Stimulated activated naive B cell treated with anti-CD40 and anti-IgM and Interleukin-4, amounts not matched to agents 10 μg/mL and 1 μg/mL and 100 μg/mL, for 72 hours (primary cell): ENCODE results near the gene ZNF70.

Source experiments
- ATAC-seq, 2 donors: fragments of 150-1000 bp; cut with Tn5 transposase; replicated peaks; 2 replicates each; pipeline ENCODE4 v1.10.0; 2021; ENCODE audit warnings: moderate library complexity in 1 of 2
- DNase-seq: peaks from one replicate; pipeline ENCODE4 v3.0.0; 2021
- H3K27ac Mint-ChIP-seq: one replicate; pipeline ENCODE4 v1.8.0; 2022; ENCODE audit warnings: mild to moderate bottlenecking, mixed read lengths
- H3K27me3 Mint-ChIP-seq, 2 donors: one replicate each; pipeline ENCODE4 v1.8.0; 2022; ENCODE audit warnings: mixed read lengths in 2 of 2
- H3K36me3 Mint-ChIP-seq, 2 donors: one replicate each; pipeline ENCODE4 v1.8.0; 2022; ENCODE audit warnings: mixed read lengths in 2 of 2, mild to moderate bottlenecking in 1 of 2
- H3K4me1 Mint-ChIP-seq, 2 donors: one replicate each; pipeline ENCODE4 v1.8.0; 2022; ENCODE audit warnings: mixed read lengths in 2 of 2, mild to moderate bottlenecking in 1 of 2
- H3K4me3 Mint-ChIP-seq, 2 donors: one replicate each; pipeline ENCODE4 v1.8.0; 2022; ENCODE audit warnings: mild to moderate bottlenecking in 2 of 2, mixed read lengths in 2 of 2, moderate library complexity in 1 of 2
- H3K9me3 Mint-ChIP-seq, 2 donors: one replicate each; pipeline ENCODE4 v1.8.0; 2022; ENCODE audit warnings: mixed read lengths in 2 of 2, mild to moderate bottlenecking in 1 of 2

Gene ZNF70

DNA sequence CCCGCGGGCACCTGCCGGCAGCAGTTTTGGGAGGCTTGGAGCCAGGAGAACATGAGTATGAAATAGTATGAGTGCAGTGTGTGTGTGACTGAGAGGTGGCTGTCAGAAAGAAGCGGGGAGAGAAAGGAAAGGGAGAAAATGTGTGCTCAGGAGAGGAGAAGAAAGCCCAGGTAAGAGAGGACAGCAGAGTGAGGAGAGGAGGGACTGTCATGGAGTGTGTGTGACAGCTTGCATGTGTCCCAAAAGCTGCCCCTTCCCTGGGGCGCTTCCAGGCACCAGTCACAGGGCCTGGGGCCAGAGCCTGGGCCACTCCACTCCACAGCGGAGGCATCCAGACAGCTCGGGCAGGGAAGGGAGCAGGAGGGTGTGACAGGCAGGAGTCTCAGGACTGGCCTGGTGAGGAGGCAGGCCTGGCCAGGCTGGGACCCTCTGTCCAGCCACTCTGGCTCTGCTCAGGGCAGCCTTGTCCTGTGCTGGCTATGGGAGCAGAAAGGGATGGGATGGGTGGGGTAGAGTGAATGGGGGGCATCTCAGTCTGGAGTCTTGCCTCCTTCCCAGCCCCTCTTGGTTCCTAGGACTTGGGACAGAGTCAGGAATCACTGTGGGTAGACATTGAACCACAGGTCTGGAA, 22.7 kb upstream of the ZNF70 start:
- no peak for DNase-seq
- Mint-ChIP-seq H3K36me3 (no peaks in the 10 kb centered on the region), H3K9me3 (no peaks in the 10 kb centered on the region), H3K27me3 (no peaks in the 10 kb centered on the region), H3K27ac (no peak overlapping the region), H3K4me3 (peak overlapping the region; percentile 81 to 82), H3K4me1 (peaks cover 32 to 57% of the 10 kb centered on the region in 2 donors)
- ATAC-seq = no peak

DNA sequence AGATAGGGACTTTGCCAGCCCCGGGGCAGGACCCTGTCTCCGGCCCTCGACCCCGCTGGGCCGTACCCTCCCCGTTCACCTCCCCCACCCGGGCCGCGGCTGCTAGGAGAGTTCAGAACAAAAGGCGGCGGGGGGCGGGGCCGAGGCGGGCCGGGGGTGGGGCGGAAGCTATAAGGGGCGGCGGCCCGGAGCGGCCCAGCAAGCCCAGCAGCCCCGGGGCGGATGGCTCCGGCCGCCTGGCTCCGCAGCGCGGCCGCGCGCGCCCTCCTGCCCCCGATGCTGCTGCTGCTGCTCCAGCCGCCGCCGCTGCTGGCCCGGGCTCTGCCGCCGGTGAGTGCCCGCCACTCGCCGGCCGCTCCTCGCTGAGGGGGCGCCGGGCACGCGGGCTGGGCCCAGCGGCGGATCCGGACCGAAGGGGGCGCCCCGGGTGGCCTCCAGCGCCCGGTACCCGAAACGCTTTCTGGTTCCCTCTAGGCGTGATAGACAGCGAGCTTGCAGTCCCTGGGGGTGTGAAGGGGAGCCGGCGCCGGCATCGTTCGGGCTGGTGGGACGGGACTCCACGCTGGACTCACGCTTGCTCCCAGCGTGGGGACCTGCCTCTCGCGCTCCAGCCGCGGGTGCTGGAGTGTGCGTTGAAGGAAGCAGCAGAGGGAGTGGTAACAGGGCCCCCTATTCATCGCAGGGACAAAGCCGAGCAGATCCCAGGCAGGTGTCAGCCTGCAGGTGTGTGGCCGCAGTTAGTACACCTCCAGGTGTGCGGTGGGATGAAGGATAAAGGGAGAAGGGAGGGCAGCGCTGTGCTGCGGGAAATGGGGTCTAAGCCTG, 21.9 kb upstream of the ZNF70 start, which contains the start of gene MMP11:
TSS of gene MMP11 (plus strand) at position 201 of the 825 bp plus-strand sequence. CDS start at position 223, 22 bp downstream.
- H3K27ac Mint-ChIP-seq = peak within 1 kb of the TSS; percentile 79
- H3K9me3 Mint-ChIP-seq = no peaks in the 10 kb centered on the region
- peak; percentile 47 to 59 for ATAC-seq
- H3K4me1 Mint-ChIP-seq = peaks cover 33 to 64% of the 10 kb centered on the region in 2 donors
- no peaks in the 10 kb centered on the region for H3K36me3 Mint-ChIP-seq
- peak; percentile 39 for DNase-seq
- H3K4me3 Mint-ChIP-seq = peak within 1 kb of the TSS; percentile 81 to 82
- H3K27me3 Mint-ChIP-seq = no peaks in the 10 kb centered on the region

DNA sequence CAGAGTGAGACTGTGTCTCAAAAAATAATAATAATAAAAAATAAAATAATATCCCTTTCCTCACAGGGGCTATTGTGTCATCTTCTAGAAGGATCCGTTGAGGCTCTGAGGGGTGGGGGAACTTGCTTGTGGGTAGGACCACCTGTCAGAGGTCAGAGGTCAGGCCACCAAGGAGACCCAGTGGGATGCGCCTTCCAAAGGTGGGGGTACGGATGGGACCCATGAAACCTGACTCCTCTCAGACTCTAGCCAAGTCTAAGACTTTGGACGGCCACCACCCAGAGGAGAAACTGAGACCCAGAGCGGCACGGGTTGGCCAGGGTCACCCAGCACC, 21.4 kb upstream of the ZNF70 start:
- DNase-seq (no peak), ATAC-seq (no peak)
- H3K27ac Mint-ChIP-seq = peak overlapping the region; percentile 42
- H3K4me1 Mint-ChIP-seq = peaks cover 33 to 66% of the 10 kb centered on the region in 2 donors
- no peaks in the 10 kb centered on the region for H3K9me3 Mint-ChIP-seq
- H3K4me3 Mint-ChIP-seq = peak overlapping the region; percentile 80
- no peaks in the 10 kb centered on the region for H3K27me3 Mint-ChIP-seq
- H3K36me3 Mint-ChIP-seq = no peaks in the 10 kb centered on the region

DNA sequence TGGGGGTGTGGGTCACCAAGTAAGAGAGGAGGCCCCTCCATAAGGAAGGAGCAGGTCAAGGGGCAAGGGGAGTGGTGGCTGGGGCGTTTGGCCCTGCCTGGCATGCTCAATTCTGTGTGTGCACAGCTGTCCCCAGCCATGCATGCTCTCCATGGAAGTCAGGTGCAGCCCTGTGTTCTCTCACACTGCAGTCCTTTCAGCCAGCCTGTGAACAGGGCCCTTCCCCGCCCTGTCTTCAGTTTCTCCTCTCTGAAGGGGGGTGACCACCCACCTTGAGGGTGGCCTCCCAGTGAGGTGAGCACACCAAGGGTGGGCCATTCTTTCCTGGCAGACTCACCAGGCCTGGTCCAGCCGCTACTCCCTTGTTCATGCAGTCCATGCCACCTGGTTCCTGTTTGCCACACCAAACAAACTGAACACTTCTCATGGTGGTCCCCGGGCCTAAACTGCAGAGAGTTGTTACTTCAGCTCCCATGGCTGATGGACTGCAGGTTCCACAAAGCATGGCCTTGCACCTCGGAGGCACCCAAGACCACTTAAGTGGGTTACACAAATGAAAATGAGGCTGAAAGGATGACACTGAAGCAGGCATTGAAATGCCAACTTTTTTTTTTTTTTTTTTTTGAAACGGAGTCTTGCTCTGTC, 18.5 kb upstream of the ZNF70 start:
- H3K4me3 Mint-ChIP-seq = peak overlapping the region; percentile 62 to 96
- peak; percentile 18 for DNase-seq
- H3K36me3 Mint-ChIP-seq = peaks cover 5 to 15% of the 10 kb centered on the region in 2 donors
- no peaks in the 10 kb centered on the region for H3K9me3 Mint-ChIP-seq
- peak overlapping the region; percentile 79 for H3K27ac Mint-ChIP-seq
- peaks cover 49 to 77% of the 10 kb centered on the region in 2 donors for H3K4me1 Mint-ChIP-seq
- peak in 1 of 2 donors; percentile 15 for ATAC-seq
- H3K27me3 Mint-ChIP-seq = no peaks in the 10 kb centered on the region

DNA sequence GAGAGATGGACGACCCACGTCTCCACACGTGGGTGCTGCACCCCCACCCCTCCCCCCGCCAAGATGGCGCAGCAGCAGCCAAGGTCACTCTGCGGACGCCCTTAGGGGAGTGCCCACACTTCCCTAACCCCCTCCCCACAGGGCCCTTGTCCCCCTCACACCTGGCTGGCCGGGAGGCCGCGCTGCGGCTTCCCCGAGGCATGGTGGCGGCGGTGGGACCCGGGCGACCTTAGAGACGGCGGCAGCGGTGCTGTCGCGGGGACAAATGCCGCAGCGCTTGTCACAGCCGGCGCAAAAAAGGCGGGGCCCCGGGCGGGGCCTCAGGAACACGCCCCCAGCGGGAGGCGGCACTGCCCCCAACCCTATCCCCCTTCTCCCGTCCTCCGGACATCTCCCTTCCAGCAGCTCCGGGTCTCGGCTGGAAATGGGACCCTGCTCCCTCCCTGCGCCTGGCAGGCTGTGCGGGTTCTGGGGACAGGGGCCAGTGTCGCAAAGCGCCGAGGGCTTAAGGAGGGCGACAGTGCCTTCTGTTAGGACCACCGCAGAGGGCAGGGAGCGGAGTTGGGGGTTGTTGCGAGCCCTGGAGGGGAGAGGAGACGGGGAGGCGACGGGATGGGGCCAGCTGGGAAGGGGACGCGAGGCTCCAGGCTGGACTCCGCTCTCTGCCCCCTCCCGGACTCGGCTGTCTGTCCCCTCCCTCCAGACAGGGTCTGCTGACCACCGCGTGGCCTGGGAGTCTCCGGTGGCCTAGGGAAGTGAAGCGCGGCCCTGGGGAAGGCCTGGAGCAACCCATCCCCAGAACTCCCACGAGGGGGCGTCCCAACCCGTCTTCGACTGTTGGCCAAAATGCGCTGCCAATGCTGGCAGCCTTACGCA, 17.0 kb upstream of the ZNF70 start, which contains the start of gene CHCHD10:
TSS of gene CHCHD10 (minus strand) at position 300 of the 876 bp plus-strand sequence. CDS start at position 202, 98 bp downstream.
- H3K9me3 Mint-ChIP-seq = no peaks in the 10 kb centered on the region
- peaks cover 52 to 83% of the 10 kb centered on the region in 2 donors for H3K4me1 Mint-ChIP-seq
- DNase-seq (peak; percentile 79), ATAC-seq (peak; percentile 65 to 72)
- H3K36me3 Mint-ChIP-seq = peaks cover 7 to 23% of the 10 kb centered on the region in 2 donors
- H3K4me3 Mint-ChIP-seq = peak within 1 kb of the TSS; percentile 93 to 96
- no peaks in the 10 kb centered on the region for H3K27me3 Mint-ChIP-seq
- peak within 1 kb of the TSS; percentile 97 for H3K27ac Mint-ChIP-seq

DNA sequence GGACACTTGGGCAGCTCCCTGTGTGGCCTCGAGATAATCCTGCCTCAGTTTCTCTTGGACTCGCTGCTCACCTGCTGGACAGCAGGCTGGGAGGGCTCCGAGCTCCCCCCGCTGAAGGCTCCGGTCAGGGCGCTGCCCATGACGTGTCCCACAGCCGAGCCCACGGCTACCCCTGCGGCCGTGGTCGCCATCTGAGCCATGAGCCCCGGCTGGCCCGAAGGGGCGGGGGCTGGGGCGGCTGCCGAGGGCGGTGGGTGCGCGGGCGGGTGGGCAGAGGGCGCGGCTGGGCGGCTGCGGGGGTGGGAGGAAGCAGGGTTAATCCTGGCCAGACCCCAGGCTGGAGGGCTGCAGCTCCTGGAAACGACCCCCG, 16.4 kb upstream of the ZNF70 start:
- no peak for DNase-seq
- peaks cover 7 to 26% of the 10 kb centered on the region in 2 donors for H3K36me3 Mint-ChIP-seq
- no peaks in the 10 kb centered on the region for H3K27me3 Mint-ChIP-seq
- H3K4me3 Mint-ChIP-seq = peak overlapping the region; percentile 93 to 96
- H3K4me1 Mint-ChIP-seq = peaks cover 55 to 83% of the 10 kb centered on the region in 2 donors
- ATAC-seq = peak; percentile 1 to 2
- H3K9me3 Mint-ChIP-seq = no peaks in the 10 kb centered on the region
- H3K27ac Mint-ChIP-seq = peak overlapping the region; percentile 82

DNA sequence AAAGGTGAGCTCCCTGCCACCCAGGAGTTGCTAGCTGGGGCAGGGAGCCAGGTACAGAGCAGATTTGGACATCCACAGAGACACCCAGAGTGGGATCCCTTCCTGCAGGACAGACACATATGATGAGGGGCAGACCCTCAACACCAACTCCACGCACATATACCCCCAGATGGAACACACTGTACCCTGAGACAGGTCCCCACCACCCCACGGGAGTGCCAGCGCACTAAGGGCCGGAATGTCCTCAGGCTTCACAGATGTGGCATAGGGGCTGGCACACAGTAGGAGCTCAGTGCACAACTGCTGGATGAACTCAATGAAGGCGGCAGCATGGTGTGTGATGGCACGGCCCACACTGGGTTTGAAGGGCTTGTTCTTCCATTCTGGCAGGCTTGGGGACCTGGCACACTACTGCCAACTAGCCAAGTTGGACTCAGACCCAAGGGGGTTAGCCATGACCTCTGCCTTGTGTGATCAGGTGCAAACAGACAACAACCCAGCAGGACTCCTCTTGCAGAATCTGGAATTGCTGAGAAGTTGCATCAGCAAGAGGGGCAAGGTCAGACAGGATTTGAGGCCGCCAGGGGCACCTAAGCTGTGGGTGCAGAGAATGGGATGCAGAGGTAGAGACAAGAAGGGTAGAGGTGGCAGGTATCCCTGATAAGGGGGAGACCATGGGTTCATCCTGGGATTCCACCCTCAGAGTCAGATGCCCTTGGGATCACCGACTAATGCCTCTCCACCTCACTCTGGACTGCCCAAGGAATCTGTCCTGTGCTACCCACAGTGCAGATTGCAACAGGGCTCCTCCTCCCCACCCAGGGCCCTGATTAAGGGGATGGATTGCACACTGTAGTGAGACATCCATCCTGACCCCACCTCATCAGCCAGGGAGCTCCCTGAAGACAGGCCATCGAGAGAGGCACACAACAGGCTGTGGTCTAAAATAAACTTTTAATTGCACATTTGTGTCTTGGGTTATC, 14.3 kb upstream of the ZNF70 start:
- no peak for DNase-seq
- peaks cover 50 to 81% of the 10 kb centered on the region in 2 donors for H3K4me1 Mint-ChIP-seq
- ATAC-seq = no peak
- peaks cover 10 to 29% of the 10 kb centered on the region in 2 donors for H3K36me3 Mint-ChIP-seq
- H3K9me3 Mint-ChIP-seq = no peaks in the 10 kb centered on the region
- no peak overlapping the region for H3K27ac Mint-ChIP-seq
- no peaks in the 10 kb centered on the region for H3K27me3 Mint-ChIP-seq
- H3K4me3 Mint-ChIP-seq = peak overlapping the region in 1 of 2 donors; percentile 71

DNA sequence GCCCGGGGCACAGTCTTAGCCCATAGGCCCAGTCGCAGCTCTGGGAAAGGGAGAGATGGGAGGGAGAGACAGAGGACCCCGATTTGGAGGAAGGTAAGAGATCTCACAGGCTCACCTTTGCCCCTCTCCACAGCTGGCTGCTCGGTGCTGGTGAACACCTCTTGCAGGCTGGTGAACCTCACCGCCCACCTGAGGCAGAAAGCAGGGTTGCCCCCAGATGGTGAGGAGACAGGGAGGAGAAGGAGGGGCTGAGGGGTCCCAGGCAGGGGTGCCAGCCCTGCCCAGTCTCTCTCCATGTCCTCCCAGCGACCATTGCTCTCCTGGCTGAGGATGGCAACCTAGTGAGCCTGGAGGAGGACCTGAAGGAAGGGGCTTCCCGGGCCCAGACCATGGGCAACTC, 13.0 kb upstream of the ZNF70 start:
- DNase-seq (no peak), ATAC-seq (no peak)
- peaks cover 45 to 73% of the 10 kb centered on the region in 2 donors for H3K4me1 Mint-ChIP-seq
- H3K27me3 Mint-ChIP-seq = no peaks in the 10 kb centered on the region
- no peaks in the 10 kb centered on the region for H3K9me3 Mint-ChIP-seq
- H3K36me3 Mint-ChIP-seq = peaks cover 10 to 29% of the 10 kb centered on the region in 2 donors
- H3K4me3 Mint-ChIP-seq = peak overlapping the region; percentile 76
- H3K27ac Mint-ChIP-seq = no peak overlapping the region

DNA sequence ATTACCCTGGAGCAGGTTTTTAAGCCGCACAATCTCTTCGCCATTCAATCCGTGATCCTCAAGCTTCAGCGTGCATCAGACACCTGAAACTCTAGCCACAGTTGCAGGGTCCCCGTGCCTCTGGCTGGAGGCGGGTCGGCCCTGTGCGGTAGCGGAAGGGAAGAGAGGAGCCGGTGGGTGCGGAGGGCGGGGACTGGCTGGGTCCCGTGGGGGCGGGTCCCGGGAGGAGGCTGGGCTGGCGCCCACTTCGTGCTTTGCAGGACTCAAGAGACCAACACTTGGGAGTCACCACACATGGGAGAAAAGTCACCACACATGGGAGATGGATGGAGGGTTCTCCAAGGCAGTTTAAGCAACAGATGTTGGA, 12.7 kb upstream of the ZNF70 start:
- Mint-ChIP-seq H3K4me3 (peak overlapping the region; percentile 76), H3K9me3 (no peaks in the 10 kb centered on the region), H3K36me3 (peaks cover 10 to 29% of the 10 kb centered on the region in 2 donors), H3K27me3 (no peaks in the 10 kb centered on the region), H3K4me1 (peaks cover 44 to 69% of the 10 kb centered on the region in 2 donors), H3K27ac (peak overlapping the region; percentile 42)
- DNase-seq (no peak), ATAC-seq (peak in 1 of 2 donors; percentile 17)

DNA sequence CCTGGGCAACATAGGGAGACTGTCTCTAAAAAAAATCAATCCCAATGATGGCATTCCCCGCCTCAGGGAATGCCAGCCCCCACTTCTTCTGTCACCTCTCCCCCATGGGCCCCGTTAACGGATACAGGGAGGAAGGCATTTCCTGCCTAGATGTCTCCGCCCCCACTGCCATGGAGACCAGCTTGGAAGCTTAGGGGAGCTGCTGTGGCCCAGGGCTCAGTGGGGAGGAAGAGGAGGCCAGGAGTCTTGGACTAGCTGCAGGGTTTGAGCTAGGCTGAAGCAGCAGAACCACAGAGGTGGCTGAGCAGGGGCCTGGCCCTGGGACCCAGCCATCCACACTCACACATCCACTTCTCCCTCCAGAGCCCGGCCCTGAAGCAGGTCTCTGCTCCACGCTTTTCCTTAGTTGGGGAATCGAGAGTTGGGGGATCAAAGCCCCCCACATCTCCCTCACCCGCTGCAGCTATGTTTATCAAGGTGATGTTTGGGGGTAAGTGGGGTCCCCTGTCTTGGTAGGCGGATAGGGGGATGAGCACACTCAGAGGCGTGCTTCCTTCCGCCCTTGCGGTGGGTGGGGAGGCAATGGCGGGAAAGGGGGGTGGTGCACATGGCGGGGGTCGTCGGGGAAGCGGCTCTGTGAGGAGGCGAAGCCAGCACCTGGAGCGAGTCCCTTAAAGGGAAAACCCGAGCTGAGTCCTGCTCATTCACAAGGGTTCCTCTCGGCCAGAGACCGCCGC, 12.1 kb upstream of the ZNF70 start, which contains the start of gene C22orf15:
TSS of gene C22orf15 (plus strand) at position 149 of the 737 bp plus-strand sequence. CDS start at position 466, 317 bp downstream.
- peak within 1 kb of the TSS; percentile 42 for H3K27ac Mint-ChIP-seq
- DNase-seq (no peak), ATAC-seq (no peak)
- peak within 1 kb of the TSS; percentile 76 for H3K4me3 Mint-ChIP-seq
- peaks cover 10 to 29% of the 10 kb centered on the region in 2 donors for H3K36me3 Mint-ChIP-seq
- peaks cover 40 to 64% of the 10 kb centered on the region in 2 donors for H3K4me1 Mint-ChIP-seq
- H3K9me3 Mint-ChIP-seq = no peaks in the 10 kb centered on the region
- H3K27me3 Mint-ChIP-seq = no peaks in the 10 kb centered on the region

DNA sequence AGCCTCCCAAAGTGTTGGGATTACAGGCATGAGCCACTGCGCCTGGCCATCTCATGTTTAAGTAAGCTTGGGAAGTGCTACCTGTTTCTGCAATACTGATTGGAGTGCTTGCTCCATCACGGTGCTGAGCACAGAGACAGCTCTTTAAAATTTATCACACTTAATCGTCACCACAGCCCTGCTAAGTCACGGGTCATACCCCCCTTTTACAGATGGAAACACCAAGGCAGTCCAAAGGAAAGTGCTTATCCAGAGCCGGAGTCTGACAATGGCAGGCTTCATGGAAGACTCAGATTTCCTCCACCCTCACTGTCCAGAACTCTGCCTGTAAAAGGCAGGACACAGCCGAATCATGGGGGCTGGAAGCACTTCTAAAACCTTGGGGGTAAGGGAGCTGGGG, 9.1 kb upstream of the ZNF70 start:
- Mint-ChIP-seq H3K4me1 (peaks cover 42 to 71% of the 10 kb centered on the region in 2 donors), H3K36me3 (peaks cover 5 to 20% of the 10 kb centered on the region in 2 donors), H3K4me3 (no peak overlapping the region), H3K27ac (peak overlapping the region; percentile 1), H3K9me3 (peaks cover 0 to 2% of the 10 kb centered on the region in 2 donors), H3K27me3 (no peaks in the 10 kb centered on the region)
- DNase-seq (no peak), ATAC-seq (no peak)

DNA sequence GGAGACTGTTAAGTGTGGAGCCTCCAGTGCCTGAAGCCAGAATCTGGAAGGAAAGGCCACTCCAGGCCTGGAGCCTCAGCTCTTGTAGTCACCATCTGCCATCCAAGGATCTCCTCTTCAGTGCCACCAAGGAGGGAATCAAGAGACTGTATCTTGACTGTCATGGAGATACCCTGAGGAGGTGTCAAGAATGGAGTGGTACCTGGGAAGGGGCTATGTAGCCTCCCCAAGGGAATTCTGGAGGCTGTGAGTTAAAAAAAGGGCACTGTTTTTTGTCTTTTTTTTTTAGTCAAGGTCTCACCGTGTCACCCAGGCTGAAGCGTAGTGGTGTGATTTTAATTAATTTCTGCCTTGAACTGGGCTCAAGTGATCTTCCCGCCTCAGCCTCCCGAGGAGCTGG, 8.7 kb upstream of the ZNF70 start:
- DNase-seq = no peak
- H3K27me3 Mint-ChIP-seq = no peaks in the 10 kb centered on the region
- H3K27ac Mint-ChIP-seq = no peak overlapping the region
- ATAC-seq = no peak
- peaks cover 0 to 2% of the 10 kb centered on the region in 2 donors for H3K9me3 Mint-ChIP-seq
- no peak overlapping the region for H3K4me3 Mint-ChIP-seq
- H3K36me3 Mint-ChIP-seq = peaks cover 5 to 15% of the 10 kb centered on the region in 2 donors
- H3K4me1 Mint-ChIP-seq = peaks cover 39 to 71% of the 10 kb centered on the region in 2 donors
